Gastrocnemius medialis (tissue), 4 donors: ENCODE measurements around the gene CIROP. TPM values are rescaled to one million over a fixed set of nuclear protein-coding genes. Genes with fewer than 3 reads are reported as not detected.

Experiments
- ATAC-seq, 2 donors: fragments of 150-250 bp; one replicate each; pipeline ENCODE4 v1.9.1; 2016
- DNase-seq, 2 donors: peaks; one replicate each; pipeline ENCODE4 v3.0.0-alpha.2; 2019
- H3K27ac ChIP-seq, 4 donors: fragments of 200-600 bp; sonication (generic); 1 replicate in 1 of 4; 2 replicates in 3 of 4; pipeline ENCODE4 v1.5.1; 2016 to 2018; ENCODE audit warnings: mild to moderate bottlenecking in 2 of 4, moderate library complexity in 1 of 4
- H3K27me3 ChIP-seq, 3 donors: fragments of 200-600 bp; sonication (generic) in 2 of 3; 1 replicate in 1 of 3; 2 replicates in 2 of 3; pipeline versions ENCODE4 v1.5.1 to v1.6.0; 2016 to 2019; ENCODE audit warnings: mild to moderate bottlenecking in 1 of 3, moderate library complexity in 1 of 3
- H3K36me3 ChIP-seq, 2 donors: fragments of 200-600 bp; sonication (generic) in 1 of 2; one replicate each; pipeline ENCODE4 v1.5.1; 2017 to 2018
- H3K4me1 ChIP-seq, 2 donors: fragments of 200-600 bp; sonication (generic) in 1 of 2; one replicate each; pipeline ENCODE4 v1.5.1; 2016 to 2017; ENCODE audit warnings: mild to moderate bottlenecking in 2 of 2
- H3K4me3 ChIP-seq, 4 donors: fragments of 200-600 bp; sonication (generic) in 3 of 4; 1 replicate in 1 of 4; 2 replicates in 3 of 4; pipeline ENCODE4 v1.5.1; 2016 to 2019; ENCODE audit warnings: mild to moderate bottlenecking in 2 of 4
- H3K9me3 ChIP-seq, 3 donors: fragments of 200-600 bp; sonication (generic) in 2 of 3; 1 replicate in 1 of 3; 2 replicates in 2 of 3; pipeline ENCODE4 v1.5.1; 2016 to 2019
- CTCF ChIP-seq, 5 experiments: fragments of 450-650 bp in 3 of 5; fragments of 200-600 bp in 2 of 5; sonication (generic) in 2 of 5; IDR thresholded peaks in 4 of 5; conservative IDR thresholded peaks in 1 of 5; 1 replicate in 4 of 5; 2 replicates in 1 of 5; pipeline ENCODE4 v1.5.1; 2016 to 2019; ENCODE audit warnings: antibody characterized with exemption in 5 of 5, mild to moderate bottlenecking in 3 of 5, moderate library complexity in 3 of 5
- POLR2A ChIP-seq, 2 donors: fragments of 450-650 bp; IDR thresholded peaks; one replicate each; pipeline ENCODE4 v1.6.1; 2017; ENCODE audit warnings: antibody characterized with exemption in 2 of 2, mild to moderate bottlenecking in 2 of 2, moderate library complexity in 2 of 2
- in situ Hi-C, 4 donors: fragments of 200-750 bp; cut with MboI; loops; one replicate each; pipeline versions ENCODE4 v1.15.0 to v1.8.0; 2017; ENCODE audit warnings: low sequenced_read_pairs in 4 of 4
- intact Hi-C: fragments of 100-400 bp; cut with DNase I; formaldehyde crosslinking; loops from one replicate; pipeline ENCODE4 v1.15.1; 2023; ENCODE audit warnings: low total_unique reads
- total RNA-seq, 4 donors: library from RNA; depleted of rRNA; stranded (reverse); fragments of >200 nt; gene quantifications; one replicate each; pipeline versions ENCODE4 v1.1.0 to v1.2.3, GENCODE V29; 2016

Gene CIROP
- total RNA-seq, 4 donors from 2014 or later = not detected

GRCh38 chr14:23053426-23053825, 51.4 kb downstream of the CIROP start:
- ATAC-seq (no peak), DNase-seq (no peak)
- TF ChIP-seq CTCF (IDR thresholded peaks at IDR 0.05 in 4 of 5, conservative IDR thresholded peaks at IDR 0.05 in 1 of 5) = no peak
- no peak for TF ChIP-seq POLR2A (IDR thresholded peaks at IDR 0.05)
- Histone ChIP-seq H3K27ac (no peak overlapping the region), H3K4me3 (no peak overlapping the region), H3K4me1 (peaks cover 3 to 8% of the 10 kb centered on the region in 2 donors), H3K9me3 (no peaks in the 10 kb centered on the region), H3K27me3 (no peaks in the 10 kb centered on the region), H3K36me3 (no peaks in the 10 kb centered on the region)
- intact Hi-C loops (no loop called here), in situ Hi-C loops (loop anchor here in 2 of 4 donors (5.0 kb wide), 2 partner anchors 61 to 66 kb away; no protein-coding TSS in a partner anchor)

- H3K4me1 ChIP-seq = peaks cover under 1 to 8% of the 10 kb centered on the region in 2 donors
- DNase-seq = no peak
- ATAC-seq = no peak
- no peak for TF ChIP-seq CTCF (IDR thresholded peaks at IDR 0.05 in 4 of 5, conservative IDR thresholded peaks at IDR 0.05 in 1 of 5)
- TF ChIP-seq POLR2A (IDR thresholded peaks at IDR 0.05) = no peak
- no peak overlapping the region for H3K4me3 ChIP-seq
- H3K36me3 ChIP-seq = no peaks in the 10 kb centered on the region
- H3K27me3 ChIP-seq = no peaks in the 10 kb centered on the region
- no peak overlapping the region for H3K27ac ChIP-seq
- in situ Hi-C loops = loop anchor here in 2 of 4 donors (5.0 kb wide), 2 partner anchors 60 to 65 kb away; no protein-coding TSS in a partner anchor
- intact Hi-C loops = no loop called here
- no peaks in the 10 kb centered on the region for H3K9me3 ChIP-seq
Observed at GRCh38 chr14:23052671-23053070, 52.1 kb downstream of the CIROP start.

- H3K4me3 ChIP-seq = no peak overlapping the region
- H3K9me3 ChIP-seq = no peaks in the 10 kb centered on the region
- TF ChIP-seq CTCF (IDR thresholded peaks at IDR 0.05 in 4 of 5, conservative IDR thresholded peaks at IDR 0.05 in 1 of 5) = no peak
- TF ChIP-seq POLR2A (IDR thresholded peaks at IDR 0.05) = no peak
- no peaks in the 10 kb centered on the region for H3K36me3 ChIP-seq
- no peak for DNase-seq
- H3K27me3 ChIP-seq = no peaks in the 10 kb centered on the region
- intact Hi-C loops = no loop called here
- in situ Hi-C loops = loop anchor here in 2 of 4 donors (5.0 kb wide), 2 partner anchors 60 to 65 kb away; no protein-coding TSS in a partner anchor
- H3K27ac ChIP-seq = no peak overlapping the region
- peaks cover 0 to 8% of the 10 kb centered on the region in 2 donors for H3K4me1 ChIP-seq
- ATAC-seq = no peak
Observed at GRCh38 chr14:23052182-23052623, 52.6 kb downstream of the CIROP start.

GRCh38 chr14:23051141-23052057, 53.4 kb downstream of the CIROP start:
- Histone ChIP-seq H3K27me3 (no peaks in the 10 kb centered on the region), H3K9me3 (no peaks in the 10 kb centered on the region), H3K4me1 (peaks cover 0 to under 1% of the 10 kb centered on the region in 2 donors), H3K4me3 (no peak overlapping the region), H3K27ac (no peak overlapping the region), H3K36me3 (no peaks in the 10 kb centered on the region)
- intact Hi-C loops = no loop called here
- no peak for ATAC-seq
- TF ChIP-seq CTCF (IDR thresholded peaks at IDR 0.05 in 4 of 5, conservative IDR thresholded peaks at IDR 0.05 in 1 of 5) = no peak
- TF ChIP-seq POLR2A (IDR thresholded peaks at IDR 0.05) = no peak
- DNase-seq = no peak
- in situ Hi-C loops = loop anchor here in 2 of 4 donors (5.0 kb wide), 2 partner anchors 59 to 64 kb away; no protein-coding TSS in a partner anchor

Other genes with a start within 250 kb of the CIROP start
- 100 to 1,000 TPM in 1 of 4 donors, 10 to 100 TPM in 3; 31.1 to 109 (median 60.1) TPM for gene LRP10, start 233.2 kb downstream of the CIROP start, total RNA-seq
- gene REM2, start 221.8 kb downstream of the CIROP start, total RNA-seq = 1 to 10 TPM in 1 of 4 donors, not detected in 3; 1.1 TPM
- gene RBM23, start 185.8 kb downstream of the CIROP start, total RNA-seq = 10 to 100 TPM; 37.7 to 83.3 (median 62.1) TPM
- 10 to 100 TPM; 67.2 to 83.2 (median 78.6) TPM for gene PRMT5, start 175.6 kb downstream of the CIROP start, total RNA-seq
- 10 to 100 TPM; 12.9 to 34.6 (median 17.1) TPM for gene HAUS4, start 147.9 kb downstream of the CIROP start, total RNA-seq
- gene AJUBA, start 122.4 kb downstream of the CIROP start, total RNA-seq = 1 to 10 TPM in 2 of 4 donors, under 1 TPM in 2; 0.46 to 5.0 (median 1.9) TPM
- gene C14orf93, start 94.8 kb downstream of the CIROP start, total RNA-seq = 10 to 100 TPM in 1 of 4 donors, 1 to 10 TPM in 3; 3.7 to 16.2 (median 6.7) TPM
- gene PSMB5, start 70.1 kb downstream of the CIROP start, total RNA-seq = 100 to 1,000 TPM; 304 to 543 (median 486) TPM
- gene PSMB11, start 62.8 kb downstream of the CIROP start, total RNA-seq = not detected
- 1 to 10 TPM in 1 of 4 donors, under 1 TPM in 3; 0.36 to 1.7 (median 0.58) TPM for gene CDH24, start 47.5 kb downstream of the CIROP start, total RNA-seq
- gene ACIN1, start 9.9 kb downstream of the CIROP start, total RNA-seq = 10 to 100 TPM; 61.9 to 74.8 (median 70.6) TPM
- 10 to 100 TPM in 3 of 4 donors, 1 to 10 TPM in 1; 9.5 to 28.8 (median 13.8) TPM for gene C14orf119, start 9.5 kb downstream of the CIROP start, total RNA-seq
- gene CEBPE, start 14.3 kb upstream of the CIROP start, total RNA-seq = not detected
- 100 to 1,000 TPM in 1 of 4 donors, 10 to 100 TPM in 3; 34.5 to 199 (median 63.7) TPM for gene SLC7A8, start 78.7 kb upstream of the CIROP start, total RNA-seq
- not detected for gene RNF212B, start 132.9 kb upstream of the CIROP start, total RNA-seq
- gene HOMEZ, start 181.1 kb upstream of the CIROP start, total RNA-seq = 1 to 10 TPM; 7.8 to 10.0 (median 8.4) TPM
- 1 to 10 TPM; 5.9 to 7.9 (median 6.7) TPM for gene PPP1R3E, start 197.9 kb upstream of the CIROP start, total RNA-seq
- 10 to 100 TPM; 13.4 to 24.9 (median 23.8) TPM for gene BCL2L2, start 201.8 kb upstream of the CIROP start, total RNA-seq
- gene PABPN1, start 216.5 kb upstream of the CIROP start, total RNA-seq = 10 to 100 TPM; 15.7 to 32.8 (median 26.6) TPM
- gene SLC22A17, start 247.9 kb upstream of the CIROP start, total RNA-seq = 1 to 10 TPM in 2 of 4 donors, under 1 TPM in 2; 0.68 to 2.7 (median 1.4) TPM